Thyroid gland (tissue), 4 donors: ENCODE results near the gene SCUBE2.

ENCODE experiments used
- CTCF ChIP-seq, 6 experiments: fragments of 200-600 bp in 3 of 6; fragments of 450-650 bp in 3 of 6; sonication (generic) in 3 of 6; IDR thresholded peaks; one replicate each; pipeline ENCODE4 v1.5.1; 2016 to 2019; ENCODE audit warnings: antibody characterized with exemption in 6 of 6, mild to moderate bottlenecking in 2 of 6, inconsistent platforms in 1 of 6, moderate library complexity in 1 of 6
- POLR2A ChIP-seq, 2 donors: fragments of 450-650 bp; IDR thresholded peaks; one replicate each; pipeline ENCODE4 v1.6.1; 2017; ENCODE audit warnings: antibody characterized with exemption in 2 of 2, mild to moderate bottlenecking in 2 of 2, moderate library complexity in 1 of 2

- no peak for TF ChIP-seq CTCF (IDR thresholded peaks at IDR 0.05)
- TF ChIP-seq POLR2A (IDR thresholded peaks at IDR 0.05) = no peak
Measured at GRCh38 chr11:9060700-9061111, 30.7 kb downstream of the SCUBE2 start.
